Neuron (in vitro differentiated cells): ENCODE data around the gene SLIT3.

ENCODE experiments used
- H2AFZ ChIP-seq: one replicate; pipeline ENCODE4 v1.6.1; 2013; ENCODE audit warnings: low read depth, mild to moderate bottlenecking, inconsistent platforms, low read length, moderate library complexity
- H3K27me3 ChIP-seq: one replicate; pipeline ENCODE4 v1.6.1; 2013; ENCODE audit warnings: low read length; ENCODE audit not compliant: insufficient read depth
- H3K36me3 ChIP-seq: one replicate; pipeline ENCODE4 v1.6.1; 2013; ENCODE audit warnings: low read length; ENCODE audit not compliant: insufficient read depth
- H3K4me1 ChIP-seq: one replicate; pipeline ENCODE4 v1.6.1; 2013; ENCODE audit warnings: low read length; ENCODE audit not compliant: insufficient read depth
- H3K4me3 ChIP-seq: 2 replicates; pipeline ENCODE4 v1.5.1; 2013; ENCODE audit warnings: mild to moderate bottlenecking, low read length, moderate library complexity
- H3K9me3 ChIP-seq: one replicate; pipeline ENCODE4 v1.6.1; 2013; ENCODE audit warnings: low read length

Gene SLIT3

DNA sequence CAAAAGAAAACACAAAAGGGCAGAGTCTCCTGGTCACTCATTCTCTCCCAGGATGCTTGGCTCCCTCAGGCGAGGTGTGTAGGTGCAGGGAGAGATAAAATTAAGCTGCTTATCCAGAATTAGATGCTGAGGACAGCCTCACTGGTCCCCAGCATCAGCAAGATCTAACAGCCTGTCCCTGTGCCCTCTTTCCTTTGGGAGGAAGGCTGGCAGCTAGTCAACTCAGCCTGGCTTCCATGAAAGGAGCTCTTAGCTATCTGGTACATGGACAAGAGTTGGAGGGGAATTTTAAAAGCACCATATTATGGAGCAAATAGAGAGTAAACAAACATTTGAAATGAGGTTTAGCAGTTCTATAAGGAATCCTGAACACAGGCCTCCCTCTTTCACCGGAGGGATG is 523.3 kb downstream of the SLIT3 start:
- no peaks in the 10 kb centered on the region for H3K36me3 ChIP-seq
- H3K4me1 ChIP-seq: peaks cover 8% of the 10 kb centered on the region
- no peak overlapping the region for H3K4me3 ChIP-seq
- no peak overlapping the region for H2AFZ ChIP-seq
- H3K9me3 ChIP-seq: no peaks in the 10 kb centered on the region
- H3K27me3 ChIP-seq: no peaks in the 10 kb centered on the region

DNA sequence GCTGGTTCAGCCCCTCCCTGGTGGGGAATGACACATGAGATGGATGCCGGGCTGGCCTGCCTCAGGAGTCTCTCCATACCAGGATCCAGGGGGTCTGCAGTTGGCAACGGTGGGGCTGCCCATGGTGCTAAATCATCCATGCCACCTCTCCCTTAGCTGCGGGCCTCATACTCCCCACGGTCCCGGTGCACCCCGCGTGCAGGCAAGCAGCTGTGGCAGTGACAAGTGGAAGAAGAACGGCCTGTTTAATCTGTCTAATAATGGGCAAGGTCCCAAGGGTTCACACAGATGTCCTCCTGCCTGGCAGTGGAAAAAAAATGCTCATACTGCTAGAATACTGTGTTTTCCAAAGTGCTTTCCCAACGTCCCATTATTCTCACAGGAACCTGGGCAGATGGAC is 524.9 kb downstream of the SLIT3 start:
- peaks cover 2% of the 10 kb centered on the region for H3K36me3 ChIP-seq
- H2AFZ ChIP-seq: no peak overlapping the region
- no peak overlapping the region for H3K4me3 ChIP-seq
- no peaks in the 10 kb centered on the region for H3K27me3 ChIP-seq
- H3K9me3 ChIP-seq: no peaks in the 10 kb centered on the region
- H3K4me1 ChIP-seq: peaks cover 4% of the 10 kb centered on the region

DNA sequence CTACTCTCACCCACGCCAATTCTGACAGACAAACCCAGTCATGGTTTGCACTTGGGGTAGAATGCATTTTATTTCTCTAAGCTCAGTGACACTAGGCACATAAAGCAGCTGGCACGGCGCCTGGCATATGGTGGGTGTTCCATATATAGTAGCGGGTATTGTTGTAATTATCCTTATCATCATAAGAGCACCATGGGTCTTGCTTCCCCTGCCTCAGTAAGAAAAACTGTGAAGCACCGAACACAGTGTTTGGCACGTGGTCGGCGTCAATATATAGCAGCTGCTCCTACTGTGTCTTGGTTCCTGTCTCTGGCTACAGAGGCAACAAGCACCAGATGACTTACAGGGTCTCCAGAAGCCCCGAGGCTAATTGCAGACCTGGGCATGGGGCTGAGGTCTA is 527.7 kb downstream of the SLIT3 start:
- Histone ChIP-seq H3K9me3 (peaks cover 4% of the 10 kb centered on the region), H2AFZ (no peak overlapping the region), H3K4me1 (no peaks in the 10 kb centered on the region), H3K36me3 (peaks cover 2% of the 10 kb centered on the region), H3K27me3 (no peaks in the 10 kb centered on the region), H3K4me3 (no peak overlapping the region)

DNA sequence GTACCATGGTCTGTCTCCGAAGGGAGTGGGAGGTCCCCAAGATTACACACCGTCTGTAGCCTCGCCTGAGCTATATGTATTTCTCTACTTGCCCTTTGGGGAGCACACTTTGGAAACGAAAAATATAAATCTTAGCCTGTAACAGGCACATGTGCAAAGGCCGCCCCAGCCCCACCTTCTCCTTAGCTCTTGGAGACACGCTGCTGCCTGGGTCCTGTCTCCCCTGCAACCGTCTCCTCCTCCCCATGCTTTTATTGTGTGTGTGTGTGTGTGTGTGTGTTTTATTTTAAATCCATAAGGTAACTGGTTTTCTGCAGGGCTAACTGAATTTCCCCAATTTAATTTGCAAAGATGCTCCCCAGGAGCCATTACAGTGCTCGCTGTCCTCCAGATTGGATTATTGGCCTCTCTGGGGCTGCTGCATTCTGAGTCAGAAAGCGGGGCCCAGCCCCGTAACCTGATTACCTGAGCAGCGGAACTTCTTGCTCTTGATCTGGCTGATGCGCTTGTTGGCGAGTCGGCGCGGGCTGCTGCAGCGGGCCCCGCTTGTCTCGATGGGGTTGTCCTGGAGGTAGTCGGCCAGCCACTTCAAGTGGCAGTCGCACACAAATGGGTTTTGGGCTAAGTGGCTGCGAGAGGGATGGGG is 528.5 kb downstream of the SLIT3 start:
- peaks cover 6% of the 10 kb centered on the region for H3K9me3 ChIP-seq

DNA sequence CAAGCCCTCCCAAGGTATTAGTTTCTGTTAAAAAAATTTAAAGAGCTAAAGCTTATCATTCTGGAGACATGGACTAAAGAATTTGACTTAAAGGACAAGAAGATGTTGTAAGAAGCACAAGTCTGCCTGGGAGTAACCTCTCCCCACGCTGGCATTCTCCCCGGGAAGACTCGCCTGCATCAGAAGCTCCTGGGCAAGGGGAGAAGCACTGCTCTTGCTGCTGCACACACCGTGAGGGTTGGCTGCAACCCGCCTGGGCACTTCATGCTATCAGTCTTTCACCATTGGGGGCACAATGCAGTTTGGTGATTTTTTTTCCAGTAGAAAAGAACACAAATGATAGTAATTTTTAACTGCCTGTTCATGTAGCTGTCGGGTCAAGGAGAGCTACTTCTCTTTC is 529.3 kb downstream of the SLIT3 start:
- H2AFZ ChIP-seq: no peak overlapping the region
- peaks cover 8% of the 10 kb centered on the region for H3K9me3 ChIP-seq
- peaks cover 2% of the 10 kb centered on the region for H3K36me3 ChIP-seq
- no peaks in the 10 kb centered on the region for H3K27me3 ChIP-seq
- no peaks in the 10 kb centered on the region for H3K4me1 ChIP-seq
- H3K4me3 ChIP-seq: no peak overlapping the region

More for the DNA sequence above, 528.5 kb downstream of the SLIT3 start:
- H2AFZ ChIP-seq: no peak overlapping the region
- no peaks in the 10 kb centered on the region for H3K4me1 ChIP-seq
- H3K4me3 ChIP-seq: no peak overlapping the region
- H3K36me3 ChIP-seq: peaks cover 2% of the 10 kb centered on the region
- no peaks in the 10 kb centered on the region for H3K27me3 ChIP-seq

DNA sequence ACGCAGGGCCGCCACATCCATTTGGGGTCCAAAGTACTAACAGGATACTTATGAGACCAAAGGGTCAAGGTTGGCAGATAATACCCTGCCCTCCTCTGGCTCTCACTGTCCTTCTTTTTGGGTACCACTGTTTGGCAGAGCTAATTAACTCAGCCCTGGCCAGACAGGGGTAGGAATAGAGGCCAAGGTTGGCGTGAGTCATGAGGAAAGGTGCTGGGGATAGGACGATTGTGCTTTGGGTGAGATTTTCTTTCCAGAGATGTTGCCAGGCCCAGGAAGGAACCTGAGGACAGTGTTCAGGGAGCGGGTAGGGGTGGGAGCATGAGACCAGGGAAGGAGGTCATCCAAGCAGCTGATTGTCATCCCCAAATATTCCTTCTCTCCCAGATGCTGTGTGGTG is 529.9 kb downstream of the SLIT3 start:
- H2AFZ ChIP-seq: no peak overlapping the region
- H3K36me3 ChIP-seq: peaks cover 2% of the 10 kb centered on the region
- no peaks in the 10 kb centered on the region for H3K4me1 ChIP-seq
- no peaks in the 10 kb centered on the region for H3K27me3 ChIP-seq
- no peak overlapping the region for H3K4me3 ChIP-seq
- peaks cover 8% of the 10 kb centered on the region for H3K9me3 ChIP-seq

DNA sequence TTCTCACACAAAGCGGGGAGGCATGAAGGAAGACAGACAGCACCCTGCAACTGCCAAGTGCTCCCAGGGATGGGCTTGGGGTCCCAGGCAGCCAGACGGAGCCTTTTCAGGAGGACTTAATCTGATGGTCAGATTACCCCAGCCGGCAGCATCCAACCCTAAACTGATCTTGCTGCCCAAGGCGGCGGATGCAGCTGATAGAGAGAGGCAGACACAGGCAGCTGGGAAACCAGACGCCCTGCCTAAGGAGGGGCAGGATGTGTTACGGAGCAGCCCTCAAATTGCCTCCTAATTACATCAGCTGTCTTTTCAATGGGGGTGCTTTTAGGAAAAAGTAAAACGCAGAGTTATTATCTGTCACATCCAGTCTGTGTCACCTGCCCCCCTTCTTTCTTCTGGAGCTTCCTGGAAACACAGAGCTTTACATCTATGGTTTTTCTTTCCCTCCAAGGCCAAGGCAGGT is 530.9 kb downstream of the SLIT3 start:
- H3K27me3 ChIP-seq: no peaks in the 10 kb centered on the region
- H3K4me1 ChIP-seq: no peaks in the 10 kb centered on the region
- H3K9me3 ChIP-seq: peaks cover 8% of the 10 kb centered on the region
- no peak overlapping the region for H3K4me3 ChIP-seq
- no peak overlapping the region for H2AFZ ChIP-seq
- peaks cover 2% of the 10 kb centered on the region for H3K36me3 ChIP-seq

DNA sequence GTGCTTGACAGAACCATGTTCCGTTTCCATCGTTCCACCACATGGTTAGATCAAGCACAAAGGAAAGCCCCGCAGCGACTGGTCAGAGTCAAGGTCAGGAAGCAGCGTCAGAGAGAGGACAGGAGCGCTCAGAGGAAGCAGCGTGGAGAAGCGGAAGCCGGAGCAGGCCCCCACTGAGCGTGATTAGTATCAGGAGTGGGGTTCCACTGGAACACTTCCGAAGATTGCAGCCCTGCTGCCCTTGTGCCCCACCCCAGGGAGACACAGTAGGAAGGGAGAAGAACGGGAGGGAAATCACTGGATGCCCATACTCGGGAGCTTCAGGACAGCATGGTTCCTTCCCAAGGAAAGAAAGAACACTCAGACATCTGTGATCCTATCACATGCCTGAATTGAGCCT is 532.8 kb downstream of the SLIT3 start:
- H3K27me3 ChIP-seq: no peaks in the 10 kb centered on the region
- peaks cover 8% of the 10 kb centered on the region for H3K9me3 ChIP-seq
- peaks cover 2% of the 10 kb centered on the region for H3K36me3 ChIP-seq
- no peak overlapping the region for H2AFZ ChIP-seq
- no peak overlapping the region for H3K4me3 ChIP-seq
- no peaks in the 10 kb centered on the region for H3K4me1 ChIP-seq

DNA sequence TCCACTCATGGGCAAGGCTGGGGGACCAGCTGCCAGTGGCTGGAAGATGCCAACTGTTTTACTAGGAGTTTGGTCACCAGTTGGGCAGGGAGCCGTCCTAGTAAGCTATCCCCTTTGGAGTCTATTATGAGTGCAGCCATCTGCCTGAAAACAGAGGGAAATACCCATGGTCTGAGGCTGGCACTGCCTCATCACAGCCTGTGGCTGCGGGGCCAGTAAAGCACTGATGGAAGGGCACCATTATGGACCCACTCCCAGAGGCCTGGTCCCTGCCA is 534.6 kb downstream of the SLIT3 start:
- no peaks in the 10 kb centered on the region for H3K27me3 ChIP-seq
- no peak overlapping the region for H2AFZ ChIP-seq
- peaks cover 8% of the 10 kb centered on the region for H3K9me3 ChIP-seq
- H3K4me1 ChIP-seq: no peaks in the 10 kb centered on the region
- H3K36me3 ChIP-seq: no peaks in the 10 kb centered on the region
- H3K4me3 ChIP-seq: no peak overlapping the region

DNA sequence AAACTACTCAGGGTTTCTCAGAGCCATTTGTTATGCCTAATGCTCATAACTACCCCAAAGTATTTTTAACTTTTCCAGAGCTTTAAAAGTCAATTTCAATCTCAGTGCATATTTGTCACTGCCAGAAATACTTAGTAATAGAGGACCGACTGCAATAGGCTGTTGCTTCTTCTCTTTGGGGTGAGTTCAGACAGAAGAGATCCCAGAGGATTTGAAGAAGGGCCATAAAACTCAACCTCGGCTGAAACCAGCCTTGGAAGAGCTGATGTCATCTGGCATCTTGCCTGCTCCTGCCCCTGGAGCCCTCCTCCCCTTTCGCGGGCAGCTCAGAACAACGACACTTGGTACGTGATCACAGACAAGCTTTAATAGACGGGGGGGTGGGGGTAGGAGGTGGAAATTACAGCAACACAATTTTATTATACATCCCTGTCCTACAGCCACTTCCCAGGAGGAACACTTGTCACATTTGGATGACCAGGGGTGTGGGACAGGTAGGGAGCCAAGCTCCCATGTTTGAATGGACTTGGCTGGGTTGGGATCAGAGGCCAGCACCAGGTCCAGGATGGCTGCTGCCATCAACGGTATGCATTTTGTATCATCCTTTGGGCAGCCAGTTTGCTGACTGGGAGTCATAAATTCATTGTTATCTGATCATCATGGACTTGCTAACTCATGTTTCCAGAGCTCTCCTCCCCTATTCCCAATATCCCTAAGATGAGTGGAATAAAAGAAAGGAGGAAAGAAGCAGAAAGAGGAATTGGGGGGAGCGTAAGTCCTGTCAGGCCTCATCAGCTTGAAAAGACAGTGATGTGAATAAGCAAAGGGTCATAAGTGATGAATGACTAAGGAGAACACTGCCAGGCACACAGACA is 535.2 kb downstream of the SLIT3 start:
- H3K4me3 ChIP-seq: no peak overlapping the region
- H3K36me3 ChIP-seq: no peaks in the 10 kb centered on the region

DNA sequence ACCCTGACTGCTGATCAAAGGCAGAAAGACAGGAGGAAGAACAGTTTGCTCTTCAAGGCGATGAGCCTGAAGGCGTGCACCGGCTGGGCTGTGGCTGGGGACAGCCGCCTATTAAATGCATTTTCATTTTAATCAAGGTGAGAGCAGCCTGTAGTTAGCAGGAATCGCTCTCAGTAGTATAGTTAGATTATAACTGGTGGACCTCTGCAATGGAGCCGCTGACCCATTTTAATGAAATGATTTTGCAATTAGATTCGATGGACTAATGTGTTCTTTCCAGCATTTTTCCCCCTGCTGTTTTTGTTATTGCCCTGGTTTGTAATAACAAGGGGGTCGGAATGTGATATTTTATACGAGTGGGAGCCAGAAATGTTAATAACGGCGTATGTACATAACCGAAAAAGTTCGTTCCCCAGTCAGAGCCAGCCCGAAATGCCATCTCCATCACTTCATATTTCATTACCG is 535.8 kb downstream of the SLIT3 start:
- H2AFZ ChIP-seq: no peak overlapping the region
- H3K4me1 ChIP-seq: no peaks in the 10 kb centered on the region
- no peak overlapping the region for H3K4me3 ChIP-seq
- no peaks in the 10 kb centered on the region for H3K36me3 ChIP-seq
- H3K9me3 ChIP-seq: peaks cover 8% of the 10 kb centered on the region
- no peaks in the 10 kb centered on the region for H3K27me3 ChIP-seq

More for the DNA sequence above, 535.2 kb downstream of the SLIT3 start:
- H3K9me3 ChIP-seq: peaks cover 8% of the 10 kb centered on the region
- H3K4me1 ChIP-seq: no peaks in the 10 kb centered on the region
- no peaks in the 10 kb centered on the region for H3K27me3 ChIP-seq
- no peak overlapping the region for H2AFZ ChIP-seq

DNA sequence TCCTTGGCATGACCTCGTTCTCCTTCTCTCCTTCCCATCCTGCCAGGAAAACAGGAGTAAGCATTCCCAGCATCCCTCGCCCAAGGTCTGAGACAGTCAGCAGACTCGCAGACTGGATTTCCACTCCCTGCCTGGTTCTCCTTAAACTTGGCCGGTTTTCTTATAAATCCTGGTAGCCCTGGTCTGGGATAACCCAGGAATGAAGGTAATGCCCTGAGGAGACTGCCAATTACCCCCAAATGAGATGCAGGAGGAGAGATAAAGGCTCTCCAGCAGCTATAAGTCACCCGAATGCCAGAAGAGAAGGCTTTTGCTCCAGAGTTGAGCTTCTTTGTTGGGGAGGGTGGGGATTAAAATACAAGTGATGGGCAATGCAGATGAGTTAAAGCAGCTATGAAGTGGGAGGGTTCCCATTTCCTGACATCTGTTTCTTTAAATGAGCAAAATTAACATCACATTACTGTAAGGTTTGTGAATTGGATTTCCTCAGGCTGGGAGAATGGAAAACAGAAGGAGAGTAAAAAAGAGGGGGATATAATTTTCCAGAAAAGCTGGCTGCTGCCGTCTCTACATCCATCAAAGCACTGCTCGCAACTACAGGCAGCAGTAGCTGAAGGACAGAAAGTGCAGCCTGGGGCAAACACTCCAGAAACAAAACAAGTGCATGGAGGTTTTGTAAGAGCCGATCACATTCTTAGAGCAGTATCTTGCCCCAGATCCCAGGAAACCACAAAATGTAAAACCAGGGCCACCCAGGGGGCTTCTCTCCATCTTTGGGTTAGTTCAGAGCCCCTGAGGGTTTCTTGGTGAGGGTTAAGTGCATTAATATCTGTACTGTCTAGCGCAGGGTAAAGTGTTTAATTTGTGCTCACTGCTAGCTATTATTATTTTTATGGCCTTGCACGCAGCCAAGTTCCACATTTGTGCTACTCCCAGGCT is 544.2 kb downstream of the SLIT3 start:
- Histone ChIP-seq H3K36me3 (no peaks in the 10 kb centered on the region), H3K9me3 (peaks cover 2% of the 10 kb centered on the region), H3K4me1 (peaks cover 3% of the 10 kb centered on the region), H2AFZ (no peak overlapping the region), H3K4me3 (no peak overlapping the region), H3K27me3 (no peaks in the 10 kb centered on the region)
